ENCODE results near the gene CRB3. TPM values are rescaled to one million over a fixed set of nuclear protein-coding genes. Genes with fewer than 3 reads are reported as not detected.

The CRB3 gene
- total RNA-seq, 1 donor from 2014 or later, result not detected

DNA sequence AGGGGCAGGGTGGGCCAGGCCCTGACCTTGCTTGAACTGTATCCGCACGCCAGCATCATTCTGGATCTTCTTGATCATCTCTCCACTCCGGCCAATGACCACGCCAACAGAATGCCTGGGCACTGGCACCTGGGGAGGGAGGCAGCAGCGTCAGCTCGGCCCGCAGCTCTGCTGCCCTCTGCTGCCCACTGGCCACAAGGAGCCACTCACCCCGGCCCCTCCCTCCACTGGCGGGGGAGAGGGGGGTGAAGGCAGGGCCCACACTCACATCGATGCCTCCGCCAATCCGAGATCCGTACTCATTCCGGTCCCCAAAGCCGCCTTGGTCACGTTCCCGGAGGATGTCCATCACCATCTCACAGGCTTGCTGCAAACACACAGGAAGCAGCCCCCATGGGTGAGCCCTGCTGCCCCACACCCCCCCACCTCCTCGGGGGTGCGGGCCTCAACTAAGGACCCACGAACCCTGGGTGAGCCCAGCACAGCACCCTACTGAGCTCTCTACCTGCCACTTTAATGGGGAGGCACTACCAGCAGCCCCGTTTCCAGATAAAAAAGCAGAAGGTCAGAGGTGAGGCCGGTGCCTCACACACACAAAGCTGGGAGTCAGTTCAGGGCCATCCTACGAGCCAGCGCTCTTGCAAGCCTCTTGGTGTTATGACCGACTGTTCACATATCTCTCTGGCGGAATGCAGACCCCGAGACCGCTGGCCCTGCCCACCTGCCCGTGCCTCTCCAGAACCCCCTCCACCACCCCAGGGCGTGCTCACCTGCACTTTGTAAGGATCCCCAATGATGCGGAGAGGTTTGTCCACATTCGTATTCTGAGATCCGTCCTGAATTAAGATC is 46.1 kb upstream of the CRB3 start:
- peaks cover 18% of the 10 kb centered on the region for H3K4me1 Mint-ChIP-seq
- H3K27me3 Mint-ChIP-seq (ENCODE audit: low read depth), result no peaks in the 10 kb centered on the region
- DNase-seq (ENCODE audit: low read depth, low spot score), result no peak
- H3K9me3 Mint-ChIP-seq, result no peaks in the 10 kb centered on the region
- TF ChIP-seq, protein P1, sequence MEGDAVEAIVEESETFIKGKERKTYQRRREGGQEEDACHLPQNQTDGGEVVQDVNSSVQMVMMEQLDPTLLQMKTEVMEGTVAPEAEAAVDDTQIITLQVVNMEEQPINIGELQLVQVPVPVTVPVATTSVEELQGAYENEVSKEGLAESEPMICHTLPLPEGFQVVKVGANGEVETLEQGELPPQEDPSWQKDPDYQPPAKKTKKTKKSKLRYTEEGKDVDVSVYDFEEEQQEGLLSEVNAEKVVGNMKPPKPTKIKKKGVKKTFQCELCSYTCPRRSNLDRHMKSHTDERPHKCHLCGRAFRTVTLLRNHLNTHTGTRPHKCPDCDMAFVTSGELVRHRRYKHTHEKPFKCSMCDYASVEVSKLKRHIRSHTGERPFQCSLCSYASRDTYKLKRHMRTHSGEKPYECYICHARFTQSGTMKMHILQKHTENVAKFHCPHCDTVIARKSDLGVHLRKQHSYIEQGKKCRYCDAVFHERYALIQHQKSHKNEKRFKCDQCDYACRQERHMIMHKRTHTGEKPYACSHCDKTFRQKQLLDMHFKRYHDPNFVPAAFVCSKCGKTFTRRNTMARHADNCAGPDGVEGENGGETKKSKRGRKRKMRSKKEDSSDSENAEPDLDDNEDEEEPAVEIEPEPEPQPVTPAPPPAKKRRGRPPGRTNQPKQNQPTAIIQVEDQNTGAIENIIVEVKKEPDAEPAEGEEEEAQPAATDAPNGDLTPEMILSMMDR (conservative IDR thresholded peaks at IDR 0.05), result peak; percentile 39
- peak overlapping the region; percentile 47 for H3K4me3 Mint-ChIP-seq
- no peak overlapping the region for H3K27ac Mint-ChIP-seq (ENCODE audit: unreplicated experiment)
- peaks cover 4% of the 10 kb centered on the region for H3K36me3 Mint-ChIP-seq (ENCODE audit: low read depth)

DNA sequence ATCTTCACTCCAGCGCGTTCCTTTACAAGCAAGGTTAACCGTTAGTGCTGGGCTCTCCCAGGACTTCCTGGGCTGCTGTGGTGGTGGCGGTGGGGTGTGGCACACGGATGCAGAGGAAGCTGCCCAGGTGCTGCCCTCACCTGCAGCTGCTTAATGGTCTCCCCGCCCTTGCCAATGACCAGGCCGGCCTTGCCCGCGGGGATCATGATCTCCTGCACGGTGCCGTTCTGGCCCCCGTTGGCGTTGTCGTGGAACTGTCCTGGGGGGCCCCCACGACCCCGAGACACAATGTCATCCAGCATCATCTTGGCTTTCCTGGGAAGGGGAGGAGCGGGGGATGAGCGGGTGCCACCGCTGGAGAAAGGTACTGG is 45.5 kb upstream of the CRB3 start:
- no peak for DNase-seq (ENCODE audit: low read depth, low spot score)
- Mint-ChIP-seq H3K9me3 (no peaks in the 10 kb centered on the region), H3K4me3 (peak overlapping the region; percentile 47), H3K36me3 (ENCODE audit: low read depth) (peaks cover 7% of the 10 kb centered on the region), H3K27me3 (ENCODE audit: low read depth) (no peaks in the 10 kb centered on the region), H3K27ac (ENCODE audit: unreplicated experiment) (no peak overlapping the region), H3K4me1 (peaks cover 24% of the 10 kb centered on the region)
- TF ChIP-seq, protein P1 (conservative IDR thresholded peaks at IDR 0.05), result no peak

DNA sequence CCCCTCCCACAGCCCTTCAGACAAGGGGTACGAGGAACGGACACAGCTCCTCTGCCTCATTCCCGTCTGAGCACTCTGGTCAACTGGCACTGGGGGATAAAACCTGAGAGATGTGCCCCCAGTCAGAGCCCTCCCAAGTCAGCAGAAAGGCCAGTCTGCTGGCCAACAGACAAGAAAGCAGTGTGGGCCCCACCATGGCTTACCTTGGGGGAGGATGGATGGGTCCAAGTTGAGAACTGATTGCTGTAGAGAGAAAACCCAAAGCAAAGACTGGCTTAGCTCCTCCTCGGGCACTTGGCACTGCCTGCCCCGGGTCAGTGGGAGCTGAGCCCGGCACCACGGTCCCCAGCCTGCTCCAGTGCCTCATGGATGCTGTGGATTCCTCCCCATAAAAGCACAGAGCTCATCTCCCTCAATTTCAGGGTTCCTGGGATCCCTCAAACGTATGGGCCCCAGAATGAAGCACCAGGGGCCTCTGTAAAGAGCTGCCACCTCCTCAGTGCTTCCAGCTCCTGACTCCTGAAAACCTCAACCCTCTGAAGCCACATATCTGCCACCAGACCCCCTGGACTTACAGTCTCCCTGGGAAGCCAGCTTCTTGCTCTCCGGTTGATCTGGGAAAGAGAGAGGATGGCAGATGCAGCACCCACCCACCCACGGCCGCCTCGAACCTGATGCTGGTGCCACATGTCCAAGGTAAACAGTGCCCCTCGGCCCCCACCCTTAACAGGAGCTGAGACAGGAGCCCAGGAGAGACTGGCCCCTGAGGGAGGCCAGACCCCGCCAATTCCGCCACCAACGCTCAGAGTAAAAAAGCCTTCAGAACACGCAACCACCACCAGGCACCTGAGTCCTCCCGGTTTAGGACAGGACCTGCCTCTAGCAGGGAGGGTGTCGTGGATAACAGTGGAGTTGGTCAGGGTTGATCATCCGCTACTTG is 42.7 kb upstream of the CRB3 start:
- DNase-seq (ENCODE audit: low read depth, low spot score), result no peak
- Mint-ChIP-seq H3K27ac (ENCODE audit: unreplicated experiment) (no peak overlapping the region), H3K4me3 (peak overlapping the region; percentile 62), H3K36me3 (ENCODE audit: low read depth) (peaks cover 7% of the 10 kb centered on the region), H3K27me3 (ENCODE audit: low read depth) (peaks cover 6% of the 10 kb centered on the region), H3K4me1 (peaks cover 34% of the 10 kb centered on the region), H3K9me3 (peaks cover 2% of the 10 kb centered on the region)
- TF ChIP-seq, protein P1 (conservative IDR thresholded peaks at IDR 0.05), result no peak

DNA sequence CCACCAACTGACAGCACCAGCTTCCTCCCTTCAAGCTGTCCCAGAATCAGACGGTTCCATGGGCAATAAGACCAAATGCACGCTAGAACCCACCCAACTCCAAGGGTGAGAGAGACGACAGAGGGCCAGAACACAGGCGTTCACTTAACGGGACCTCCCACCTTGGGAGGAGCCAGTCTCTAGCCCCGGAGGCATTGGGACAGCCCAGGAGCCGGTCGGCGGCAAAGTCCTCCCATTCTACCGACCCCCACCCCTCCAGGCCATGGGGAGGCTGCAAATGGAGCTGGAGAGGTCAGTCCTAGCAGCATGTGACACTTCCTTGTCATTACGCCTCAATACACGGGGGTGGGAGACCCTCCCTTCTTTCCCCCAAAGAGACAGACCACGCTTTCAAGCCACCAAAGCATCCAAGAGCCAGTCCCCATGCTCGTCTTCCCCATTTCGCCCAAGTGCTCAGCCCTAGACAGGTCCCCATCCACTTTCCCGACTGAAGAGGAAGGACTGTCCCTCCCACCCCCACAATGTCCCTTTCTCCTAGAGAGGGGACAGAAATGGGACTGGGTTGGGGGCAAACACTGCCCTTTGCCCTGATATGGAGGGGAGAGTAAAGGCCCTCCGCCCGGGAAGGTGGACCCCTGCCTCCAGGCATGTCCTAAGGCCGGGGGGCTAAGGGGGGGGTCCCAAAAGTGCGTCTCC is 40.4 kb upstream of the CRB3 start:
- Mint-ChIP-seq H3K9me3 (peaks cover 2% of the 10 kb centered on the region), H3K4me3 (peak overlapping the region; percentile 97), H3K4me1 (peaks cover 34% of the 10 kb centered on the region), H3K36me3 (ENCODE audit: low read depth) (peaks cover 7% of the 10 kb centered on the region), H3K27me3 (ENCODE audit: low read depth) (peaks cover 6% of the 10 kb centered on the region), H3K27ac (ENCODE audit: unreplicated experiment) (peak overlapping the region; percentile 88)
- TF ChIP-seq, protein P1 (conservative IDR thresholded peaks at IDR 0.05), result no peak
- peak; percentile 45 for DNase-seq (ENCODE audit: low read depth, low spot score)

All from neural crest cell (in vitro differentiated cells).